Liver (tissue), 9 donors: ENCODE measurements around the gene SMAD9. TPM values are rescaled to one million over a fixed set of nuclear protein-coding genes. Genes with fewer than 3 reads are reported as not detected.

Experiments used
- DNase-seq: peaks from one replicate; pipeline ENCODE4 v3.0.0-alpha.2; 2017; ENCODE audit warnings: low spot score
- H3K27ac ChIP-seq, 2 donors: one replicate each; pipeline ENCODE4 v1.7.0; 2013; ENCODE audit warnings: inconsistent platforms in 2 of 2, low read length in 2 of 2, control low read depth in 1 of 2, low read depth in 1 of 2, mild to moderate bottlenecking in 1 of 2
- H3K27me3 ChIP-seq, 4 donors: one replicate each; pipeline versions ENCODE4 v1.6.1 to v1.7.0; 2013; ENCODE audit warnings: low read length in 3 of 4, inconsistent platforms in 1 of 4, mild to moderate bottlenecking in 1 of 4, moderate library complexity in 1 of 4; ENCODE audit not compliant: control insufficient read depth in 4 of 4, insufficient read depth in 4 of 4
- H3K36me3 ChIP-seq, 4 donors: one replicate each; pipeline versions ENCODE4 v1.6.1 to v1.7.0; 2013; ENCODE audit warnings: low read length in 3 of 4, mild to moderate bottlenecking in 3 of 4, low read depth in 1 of 4, moderate library complexity in 1 of 4; ENCODE audit not compliant: control insufficient read depth in 4 of 4, insufficient read depth in 3 of 4
- H3K4me1 ChIP-seq, 4 donors: one replicate each; pipeline versions ENCODE4 v1.6.1 to v1.7.0; 2013; ENCODE audit warnings: low read length in 3 of 4, mild to moderate bottlenecking in 3 of 4, moderate library complexity in 1 of 4; ENCODE audit not compliant: control insufficient read depth in 4 of 4, insufficient read depth in 4 of 4
- H3K4me3 ChIP-seq, 3 donors: one replicate each; pipeline versions ENCODE4 v1.6.1 to v1.7.0; 2013; ENCODE audit warnings: low read length in 3 of 3, control low read depth in 1 of 3, low read depth in 1 of 3, mild to moderate bottlenecking in 1 of 3
- H3K9ac ChIP-seq, 2 donors: one replicate each; pipeline ENCODE4 v1.7.0; 2013; ENCODE audit warnings: low read length in 2 of 2, mild to moderate bottlenecking in 2 of 2, moderate library complexity in 2 of 2, control low read depth in 1 of 2, low read depth in 1 of 2
- H3K9me3 ChIP-seq, 4 donors: one replicate each; pipeline versions ENCODE4 v1.6.1 to v1.7.0; 2013; ENCODE audit warnings: low read length in 3 of 4; ENCODE audit not compliant: control insufficient read depth in 4 of 4
- EGR1 ChIP-seq, 2 donors: IDR thresholded peaks; 2 replicates each; pipeline ENCODE4 v1.6.1; 2016 to 2018; ENCODE audit warnings: antibody characterized with exemption in 2 of 2, low read depth in 2 of 2
- FOXA1 ChIP-seq: IDR thresholded peaks from 2 replicates; pipeline ENCODE4 v1.6.1; 2016; ENCODE audit warnings: antibody characterized with exemption
- FOXA2 ChIP-seq: IDR thresholded peaks from 2 replicates; pipeline ENCODE4 v1.6.1; 2016; ENCODE audit warnings: antibody characterized with exemption
- GABPA ChIP-seq, 2 donors: IDR thresholded peaks in 1 of 2; conservative IDR thresholded peaks in 1 of 2; 2 replicates each; pipeline ENCODE4 v1.6.1; 2016; ENCODE audit warnings: antibody characterized with exemption in 2 of 2, mild to moderate bottlenecking in 1 of 2, moderate library complexity in 1 of 2
- HNF4A ChIP-seq, 2 donors: conservative IDR thresholded peaks; 2 replicates each; pipeline ENCODE4 v1.6.1; 2016; ENCODE audit warnings: antibody characterized with exemption in 2 of 2, mild to moderate bottlenecking in 2 of 2
- HNF4G ChIP-seq: IDR thresholded peaks from 2 replicates; pipeline ENCODE4 v1.6.1; 2016; ENCODE audit warnings: antibody characterized with exemption
- JUND ChIP-seq, 2 donors: IDR thresholded peaks; 2 replicates each; pipeline ENCODE4 v1.6.1; 2016; ENCODE audit warnings: antibody characterized with exemption in 2 of 2
- MAX ChIP-seq: IDR thresholded peaks from 2 replicates; pipeline ENCODE4 v1.6.1; 2016; ENCODE audit warnings: antibody characterized with exemption
- NR2F2 ChIP-seq: IDR thresholded peaks from 2 replicates; pipeline ENCODE4 v1.6.1; 2016; ENCODE audit warnings: antibody characterized with exemption
- RAD21 ChIP-seq, 2 donors: IDR thresholded peaks; 2 replicates each; pipeline ENCODE4 v1.6.1; 2016; ENCODE audit warnings: antibody characterized with exemption in 2 of 2, mild to moderate bottlenecking in 2 of 2
- REST ChIP-seq: IDR thresholded peaks from 2 replicates; pipeline ENCODE4 v1.6.1; 2016; ENCODE audit warnings: antibody characterized with exemption, mild to moderate bottlenecking
- RXRA ChIP-seq, 2 donors: IDR thresholded peaks; 2 replicates each; pipeline ENCODE4 v1.6.1; 2017 to 2018; ENCODE audit warnings: antibody characterized with exemption in 2 of 2, mild to moderate bottlenecking in 1 of 2
- SP1 ChIP-seq: IDR thresholded peaks from 2 replicates; pipeline ENCODE4 v1.6.1; 2018; ENCODE audit warnings: antibody characterized with exemption, mild to moderate bottlenecking
- TAF1 ChIP-seq: conservative IDR thresholded peaks from 2 replicates; pipeline ENCODE4 v1.6.1; 2016; ENCODE audit warnings: antibody characterized with exemption, mild to moderate bottlenecking
- YY1 ChIP-seq: IDR thresholded peaks from 2 replicates; pipeline ENCODE4 v1.6.1; 2016; ENCODE audit warnings: antibody characterized with exemption, mild to moderate bottlenecking
- ZBTB33 ChIP-seq: IDR thresholded peaks from 2 replicates; pipeline ENCODE4 v1.6.1; 2016; ENCODE audit warnings: antibody characterized with exemption
- WGBS: extraction: QIAGEN DNeasy Blood & Tissue Kit; methylation state at CpG from one replicate; pipeline ENCODE4 v1.1.7; 2013; 5-methylcytosine and 5-hydroxymethylcytosine counted together
- polyA plus RNA-seq, 2 donors: library from polyadenylated mRNA; stranded (reverse) in 1 of 2; unstranded in 1 of 2; fragments of 200-250 nt in 1 of 2; fragments of >200 nt in 1 of 2; fragmentation: Nextera tagmentation in 1 of 2; extraction: Ambion mirVana in 1 of 2; gene quantifications; one replicate each; pipeline versions ENCODE4 v1.2.1 to v1.2.3, GENCODE V29; 2013 to 2015
- total RNA-seq, 2 donors: library from RNA; depleted of rRNA; stranded (reverse); fragments of >200 nt; gene quantifications; one replicate each; pipeline ENCODE4 v1.2.3, GENCODE V29; 2014
- TF ChIP-seq, protein P1 (sequence below): IDR thresholded peaks from 2 replicates; pipeline ENCODE4 v1.6.1; 2016; ENCODE audit warnings: antibody characterized with exemption
- donor health status: healthy.
- donor health status: healthy.
- donor health status: healthy.
- donor health status: healthy.
- donor health status: healthy.

The SMAD9 gene
- total and polyA plus RNA-seq, 4 donors: 0.51 to 1.3 (median 0.95) TPM

- no peak for DNase-seq
- Histone ChIP-seq H3K27ac (no peak overlapping the region), H3K27me3 (no peaks in the 10 kb centered on the region), H3K9ac (no peak overlapping the region), H3K4me1 (peaks cover 4 to 23% (median 11%) of the 10 kb centered on the region in 4 donors), H3K9me3 (no peaks in the 10 kb centered on the region), H3K4me3 (no peak overlapping the region), H3K36me3 (peaks cover 0 to 3% (median 0%) of the 10 kb centered on the region in 4 donors)
- no peak for TF ChIP-seq HNF4A (conservative IDR thresholded peaks at IDR 0.05)
- WGBS: 87% methylated on average over 3 of the region's 3 CpGs
Measured at GRCh38 chr13:36822785-36823184, 97.3 kb downstream of the SMAD9 start.

DNA sequence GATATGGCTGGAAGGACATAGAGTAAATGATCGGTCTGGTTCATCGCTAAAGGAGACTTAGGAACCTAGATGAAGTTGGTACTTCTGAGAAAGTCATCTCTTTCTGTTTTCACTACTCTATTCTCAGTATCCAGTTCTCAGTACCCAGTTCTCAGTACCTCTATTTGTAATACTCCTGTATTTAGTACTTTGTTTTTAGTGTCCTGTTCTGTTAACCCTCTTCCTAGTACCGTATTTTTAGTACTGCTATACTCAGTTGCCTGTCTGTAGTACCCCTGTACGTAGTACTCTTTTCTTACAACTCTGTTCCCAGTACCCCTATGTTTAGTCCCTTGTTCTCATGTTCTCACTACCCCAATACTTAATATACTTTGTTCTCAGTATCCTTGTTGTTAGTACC is 99.8 kb downstream of the SMAD9 start:
- no peak for DNase-seq
- no peak for TF ChIP-seq RAD21 (IDR thresholded peaks at IDR 0.05)
- no peak for TF ChIP-seq RXRA (IDR thresholded peaks at IDR 0.05)
- no peak for TF ChIP-seq HNF4G
- TF ChIP-seq FOXA1: no peak
- TF ChIP-seq TAF1: no peak
- no peak for TF ChIP-seq NR2F2
- TF ChIP-seq MAX: no peak
- no peak for TF ChIP-seq JUND (IDR thresholded peaks at IDR 0.05)
- TF ChIP-seq EGR1 (IDR thresholded peaks at IDR 0.05; ENCODE audit: low read depth in 2 of 2): no peak
- no peak for TF ChIP-seq HNF4A (conservative IDR thresholded peaks at IDR 0.05)
- no peak for TF ChIP-seq ZBTB33
- TF ChIP-seq, protein P1, sequence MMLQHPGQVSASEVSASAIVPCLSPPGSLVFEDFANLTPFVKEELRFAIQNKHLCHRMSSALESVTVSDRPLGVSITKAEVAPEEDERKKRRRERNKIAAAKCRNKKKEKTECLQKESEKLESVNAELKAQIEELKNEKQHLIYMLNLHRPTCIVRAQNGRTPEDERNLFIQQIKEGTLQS: no peak
- TF ChIP-seq YY1: no peak
- H3K9ac ChIP-seq: peak overlapping the region in 1 of 2 donors; percentile 52
- whole genome bisulfite sequencing: 71% methylated on average over 4 of the region's 4 CpGs
- peak overlapping the region; percentile 66 to 86 (median 71) for H3K4me3 ChIP-seq
- H3K36me3 ChIP-seq: no peaks in the 10 kb centered on the region
- no peaks in the 10 kb centered on the region for H3K9me3 ChIP-seq
- no peaks in the 10 kb centered on the region for H3K27me3 ChIP-seq
- no peak overlapping the region for H3K27ac ChIP-seq
- peaks cover 4 to 23% (median 11%) of the 10 kb centered on the region in 4 donors for H3K4me1 ChIP-seq

GRCh38 chr13:36819739-36820090 is 100.3 kb downstream of the SMAD9 start:
- H3K27ac ChIP-seq: peak overlapping the region in 1 of 2 donors; percentile 80
- peaks cover 4 to 23% (median 11%) of the 10 kb centered on the region in 4 donors for H3K4me1 ChIP-seq
- 1% methylated on average over 20 of the region's 20 CpGs for WGBS
- no peaks in the 10 kb centered on the region for H3K27me3 ChIP-seq
- H3K9me3 ChIP-seq: no peaks in the 10 kb centered on the region
- H3K4me3 ChIP-seq: peak overlapping the region; percentile 66 to 86 (median 71)
- H3K9ac ChIP-seq: peak overlapping the region in 1 of 2 donors; percentile 33
- H3K36me3 ChIP-seq: no peaks in the 10 kb centered on the region
- DNase-seq: no peak
- no peak for TF ChIP-seq REST
- no peak for TF ChIP-seq JUND (IDR thresholded peaks at IDR 0.05)
- no peak for TF ChIP-seq SP1
- TF ChIP-seq GABPA (IDR thresholded peaks at IDR 0.05 in 1 of 2, conservative IDR thresholded peaks at IDR 0.05 in 1 of 2): no peak
- no peak for TF ChIP-seq TAF1
- no peak for TF ChIP-seq NR2F2
- TF ChIP-seq RAD21 (IDR thresholded peaks at IDR 0.05): no peak
- TF ChIP-seq HNF4G: no peak
- no peak for TF ChIP-seq FOXA2
- TF ChIP-seq, protein P1: no peak
- TF ChIP-seq YY1: no peak
- TF ChIP-seq MAX: no peak
- TF ChIP-seq ZBTB33: no peak
- no peak for TF ChIP-seq HNF4A (conservative IDR thresholded peaks at IDR 0.05)
- TF ChIP-seq RXRA (IDR thresholded peaks at IDR 0.05): no peak
- no peak for TF ChIP-seq FOXA1
- TF ChIP-seq EGR1 (IDR thresholded peaks at IDR 0.05; ENCODE audit: low read depth in 2 of 2): no peak
